NT2/D1 (cell line): ENCODE measurements around the gene ENC1.

ENCODE experiments used
- SUZ12 ChIP-seq: IDR thresholded peaks from 2 replicates; pipeline ENCODE4 v1.6.1; 2011; ENCODE audit not compliant: insufficient read length, insufficient read depth; ENCODE audit errors: extremely low read depth
- YY1 ChIP-seq: IDR thresholded peaks from 2 replicates; pipeline ENCODE4 v1.6.1; 2011; ENCODE audit not compliant: insufficient read length, insufficient read depth

DNA sequence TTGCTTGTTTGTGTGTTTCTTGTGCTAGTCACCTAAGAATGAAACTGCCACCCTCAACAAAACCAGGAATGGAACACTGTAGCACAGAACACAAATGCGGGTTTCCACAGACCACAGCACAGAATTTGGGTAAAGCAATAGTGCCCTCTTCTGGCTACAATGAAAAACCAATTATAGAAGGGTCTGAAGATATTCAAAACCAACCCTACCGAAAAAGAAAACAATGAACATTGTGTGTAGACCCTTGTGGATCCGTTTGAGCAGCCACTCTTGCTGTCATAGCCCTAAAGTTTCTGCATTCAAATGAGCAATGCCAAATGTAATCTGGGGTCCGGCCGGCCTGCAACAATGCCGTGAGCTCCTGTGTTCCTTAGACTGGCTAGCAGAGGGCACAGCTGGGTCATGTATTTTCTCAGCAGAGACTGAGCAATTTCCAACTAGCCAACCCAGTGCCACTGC is 8.3 kb upstream of the ENC1 start:
- no peak for TF ChIP-seq YY1
- no peak for TF ChIP-seq SUZ12
